Coronary artery (tissue), 2 donors: ENCODE measurements around the gene GALNT17.

Experiments used
- DNase-seq: peaks from one replicate; pipeline ENCODE4 v3.0.0-alpha.2; 2017; ENCODE audit warnings: low spot score
- H3K27ac ChIP-seq, 2 donors: fragments of 200-600 bp; sonication (generic); one replicate each; pipeline ENCODE4 v1.5.1; 2016 to 2019
- H3K4me3 ChIP-seq: fragments of 200-600 bp; sonication (generic); 2 replicates; pipeline ENCODE4 v1.5.1; 2016; ENCODE audit warnings: mild to moderate bottlenecking, moderate library complexity
- TF ChIP-seq, protein P1 (sequence below): fragments of 200-600 bp; sonication (generic); IDR thresholded peaks from one replicate; pipeline ENCODE4 v1.5.1; 2019; ENCODE audit warnings: antibody characterized with exemption

GALNT17 gene

GRCh38 chr7:71511361-71511807 is 379.4 kb downstream of the GALNT17 start:
- H3K4me3 ChIP-seq, result no peak overlapping the region
- TF ChIP-seq, protein P1, sequence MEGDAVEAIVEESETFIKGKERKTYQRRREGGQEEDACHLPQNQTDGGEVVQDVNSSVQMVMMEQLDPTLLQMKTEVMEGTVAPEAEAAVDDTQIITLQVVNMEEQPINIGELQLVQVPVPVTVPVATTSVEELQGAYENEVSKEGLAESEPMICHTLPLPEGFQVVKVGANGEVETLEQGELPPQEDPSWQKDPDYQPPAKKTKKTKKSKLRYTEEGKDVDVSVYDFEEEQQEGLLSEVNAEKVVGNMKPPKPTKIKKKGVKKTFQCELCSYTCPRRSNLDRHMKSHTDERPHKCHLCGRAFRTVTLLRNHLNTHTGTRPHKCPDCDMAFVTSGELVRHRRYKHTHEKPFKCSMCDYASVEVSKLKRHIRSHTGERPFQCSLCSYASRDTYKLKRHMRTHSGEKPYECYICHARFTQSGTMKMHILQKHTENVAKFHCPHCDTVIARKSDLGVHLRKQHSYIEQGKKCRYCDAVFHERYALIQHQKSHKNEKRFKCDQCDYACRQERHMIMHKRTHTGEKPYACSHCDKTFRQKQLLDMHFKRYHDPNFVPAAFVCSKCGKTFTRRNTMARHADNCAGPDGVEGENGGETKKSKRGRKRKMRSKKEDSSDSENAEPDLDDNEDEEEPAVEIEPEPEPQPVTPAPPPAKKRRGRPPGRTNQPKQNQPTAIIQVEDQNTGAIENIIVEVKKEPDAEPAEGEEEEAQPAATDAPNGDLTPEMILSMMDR, result no peak
- no peak overlapping the region for H3K27ac ChIP-seq
- DNase-seq, result no peak

GRCh38 chr7:71517940-71518699 is 386.2 kb downstream of the GALNT17 start:
- Histone ChIP-seq H3K4me3 (no peak overlapping the region), H3K27ac (no peak overlapping the region)
- TF ChIP-seq, protein P1, result no peak
- no peak for DNase-seq

- Histone ChIP-seq H3K27ac (no peak overlapping the region), H3K4me3 (no peak overlapping the region)
- no peak for DNase-seq
- TF ChIP-seq, protein P1, result no peak
Measured at GRCh38 chr7:71518880-71519279, 386.9 kb downstream of the GALNT17 start.

GRCh38 chr7:71521506-71521905 is 389.6 kb downstream of the GALNT17 start:
- H3K27ac ChIP-seq, result no peak overlapping the region
- no peak overlapping the region for H3K4me3 ChIP-seq
- no peak for DNase-seq
- TF ChIP-seq, protein P1, result no peak

DNA sequence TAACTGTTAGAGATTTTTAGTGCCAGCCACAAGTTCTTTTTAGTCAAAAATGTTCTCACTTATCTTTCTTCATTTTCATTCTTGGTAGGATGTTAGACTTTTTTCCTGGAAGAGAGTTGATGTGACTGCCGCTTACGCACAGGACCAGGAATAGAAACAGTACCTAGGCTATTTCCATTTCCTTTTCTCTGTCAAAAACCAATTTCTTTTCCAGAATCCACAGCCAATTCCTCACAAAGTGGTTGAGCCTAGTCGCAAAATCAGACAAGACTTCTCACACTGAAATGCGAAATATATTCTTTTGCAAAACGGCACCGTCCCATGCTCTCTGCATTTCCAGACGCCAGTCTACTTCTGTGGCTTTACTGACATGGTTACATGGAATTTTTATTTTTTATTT is 394.2 kb downstream of the GALNT17 start:
- TF ChIP-seq, protein P1, result no peak
- Histone ChIP-seq H3K4me3 (no peak overlapping the region), H3K27ac (no peak overlapping the region)
- DNase-seq, result no peak

- TF ChIP-seq, protein P1, result no peak
- no peak for DNase-seq
- no peak overlapping the region for H3K4me3 ChIP-seq
- no peak overlapping the region for H3K27ac ChIP-seq
Measured at GRCh38 chr7:71527213-71527612, 395.3 kb downstream of the GALNT17 start.

DNA sequence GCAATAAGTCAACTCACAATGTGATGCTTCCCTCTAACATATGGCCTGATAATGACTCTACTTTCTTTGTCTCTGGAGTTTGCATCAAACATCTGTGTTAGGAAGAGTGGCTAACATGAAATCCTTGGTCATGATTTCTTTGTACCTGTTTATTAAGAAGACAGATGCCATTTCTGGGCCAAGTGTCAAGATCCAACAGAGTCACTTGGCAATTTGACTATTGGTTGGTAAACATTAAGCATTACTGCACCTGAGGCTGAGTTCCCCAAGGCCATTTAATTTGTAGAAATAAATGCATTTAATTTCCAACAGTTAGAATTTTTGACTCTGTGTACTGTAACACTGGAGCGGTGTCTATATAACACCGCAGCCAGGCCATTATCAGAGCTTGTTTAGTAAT is 403.7 kb downstream of the GALNT17 start:
- TF ChIP-seq, protein P1, result no peak
- Histone ChIP-seq H3K4me3 (no peak overlapping the region), H3K27ac (no peak overlapping the region)
- DNase-seq, result no peak
